Measurements from ENCODE around the gene DEF6.

The DEF6 gene, protein sequence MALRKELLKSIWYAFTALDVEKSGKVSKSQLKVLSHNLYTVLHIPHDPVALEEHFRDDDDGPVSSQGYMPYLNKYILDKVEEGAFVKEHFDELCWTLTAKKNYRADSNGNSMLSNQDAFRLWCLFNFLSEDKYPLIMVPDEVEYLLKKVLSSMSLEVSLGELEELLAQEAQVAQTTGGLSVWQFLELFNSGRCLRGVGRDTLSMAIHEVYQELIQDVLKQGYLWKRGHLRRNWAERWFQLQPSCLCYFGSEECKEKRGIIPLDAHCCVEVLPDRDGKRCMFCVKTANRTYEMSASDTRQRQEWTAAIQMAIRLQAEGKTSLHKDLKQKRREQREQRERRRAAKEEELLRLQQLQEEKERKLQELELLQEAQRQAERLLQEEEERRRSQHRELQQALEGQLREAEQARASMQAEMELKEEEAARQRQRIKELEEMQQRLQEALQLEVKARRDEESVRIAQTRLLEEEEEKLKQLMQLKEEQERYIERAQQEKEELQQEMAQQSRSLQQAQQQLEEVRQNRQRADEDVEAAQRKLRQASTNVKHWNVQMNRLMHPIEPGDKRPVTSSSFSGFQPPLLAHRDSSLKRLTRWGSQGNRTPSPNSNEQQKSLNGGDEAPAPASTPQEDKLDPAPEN

DNA sequence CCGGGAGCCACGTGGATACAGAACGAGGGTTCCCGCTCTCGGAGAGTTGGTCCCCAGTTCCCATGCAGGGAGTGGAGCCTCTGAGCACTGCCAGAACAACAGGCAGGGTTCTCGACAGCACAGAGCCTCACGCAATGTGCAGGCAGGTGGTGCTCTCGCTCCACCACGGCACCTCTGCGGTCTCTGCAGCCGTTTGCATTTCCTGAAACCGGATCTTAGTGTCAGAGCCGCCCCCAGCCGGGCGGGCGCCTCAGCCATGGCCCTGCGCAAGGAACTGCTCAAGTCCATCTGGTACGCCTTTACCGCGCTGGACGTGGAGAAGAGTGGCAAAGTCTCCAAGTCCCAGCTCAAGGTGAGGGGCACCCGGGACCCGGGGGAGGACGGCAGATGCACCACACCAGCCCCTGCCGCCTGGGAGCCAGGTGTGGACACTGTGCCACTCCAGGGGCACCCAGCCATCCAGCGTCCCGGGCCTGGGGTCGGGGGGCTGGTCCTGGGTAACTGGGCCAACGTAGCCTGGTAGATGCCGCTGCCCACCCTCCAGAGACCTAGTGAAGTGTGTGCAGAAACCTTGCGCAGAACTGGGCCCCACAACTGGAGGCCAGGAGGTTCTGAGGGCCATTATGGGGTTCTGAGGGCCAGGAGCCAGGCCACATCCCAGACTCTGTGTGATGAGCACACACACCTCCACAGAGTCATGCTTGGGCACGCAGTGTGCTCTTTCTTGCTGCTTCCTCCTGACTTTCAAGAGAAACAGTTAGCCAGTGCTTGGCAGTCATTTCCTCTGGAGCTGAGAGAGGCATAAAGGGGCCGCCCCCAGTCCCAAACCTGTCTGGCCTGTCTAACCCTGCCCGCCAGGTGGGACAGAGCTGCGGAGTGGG is at the start of gene DEF6:
Gene DEF6, plus strand, starts transcription at position 218 of the 881 bp plus-strand sequence. Its CDS starts 39 bp downstream, at position 257.
- peak; percentile 85 to 94 for DNase-seq

DNA sequence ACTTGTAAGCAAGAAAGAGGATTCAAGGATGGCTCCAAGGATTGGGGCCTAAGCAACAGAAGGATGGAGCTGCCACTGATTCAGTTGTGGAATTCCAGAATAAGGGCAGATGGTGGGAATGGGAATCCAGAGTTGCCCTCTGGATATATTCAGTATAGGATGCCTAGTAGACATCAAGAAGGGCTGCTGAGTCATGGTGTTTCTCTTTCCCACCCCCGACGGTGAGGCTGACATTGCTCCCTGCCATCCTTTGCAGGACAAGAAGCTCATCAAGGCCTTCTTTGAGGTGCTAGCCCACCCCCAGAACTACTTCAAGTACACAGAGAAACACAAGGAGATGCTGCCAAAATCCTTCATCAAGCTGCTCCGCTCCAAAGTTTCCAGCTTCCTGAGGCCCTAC is 49.3 kb upstream of the DEF6 start:
- no peak for DNase-seq

DNA sequence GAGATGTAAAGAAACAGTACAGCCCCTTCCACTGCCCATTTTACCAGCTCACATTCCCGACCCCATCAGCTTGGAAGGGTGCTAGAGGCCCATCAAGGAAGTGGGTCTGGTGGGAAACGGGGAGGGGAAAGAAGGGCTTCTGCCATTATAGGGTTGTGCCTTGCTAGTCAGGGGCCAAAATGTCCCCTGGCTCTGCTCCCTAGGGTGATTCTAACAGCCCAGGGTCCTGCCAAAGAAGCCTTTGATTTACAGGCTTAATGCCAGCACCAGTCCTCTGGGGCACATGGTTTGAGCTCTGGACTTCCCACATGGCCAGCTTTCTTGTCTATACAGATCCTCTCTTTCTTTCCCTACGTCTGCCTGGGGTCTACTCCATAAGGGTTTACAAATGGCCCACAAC is 48.7 kb upstream of the DEF6 start:
- DNase-seq = no peak

DNA sequence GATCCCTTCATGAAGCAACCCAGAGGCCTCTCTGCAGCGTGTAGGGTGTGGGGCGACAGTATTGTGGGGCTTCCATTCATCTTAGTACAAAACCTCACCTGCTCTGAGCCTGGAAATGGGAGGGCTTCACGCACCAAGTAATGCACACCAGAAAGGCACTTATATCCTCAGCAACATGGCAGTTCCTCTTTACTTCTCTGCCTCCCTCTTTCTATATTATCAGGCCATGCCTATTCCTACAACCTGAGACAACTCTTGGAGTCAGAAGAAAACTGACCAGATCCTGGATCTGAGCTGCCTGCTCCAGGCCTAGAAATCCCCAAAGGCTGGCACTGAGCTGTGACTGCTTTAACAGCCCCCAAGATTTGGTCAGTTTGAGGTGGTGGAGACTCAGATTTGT is 45.7 kb upstream of the DEF6 start:
- no peak for DNase-seq

DNA sequence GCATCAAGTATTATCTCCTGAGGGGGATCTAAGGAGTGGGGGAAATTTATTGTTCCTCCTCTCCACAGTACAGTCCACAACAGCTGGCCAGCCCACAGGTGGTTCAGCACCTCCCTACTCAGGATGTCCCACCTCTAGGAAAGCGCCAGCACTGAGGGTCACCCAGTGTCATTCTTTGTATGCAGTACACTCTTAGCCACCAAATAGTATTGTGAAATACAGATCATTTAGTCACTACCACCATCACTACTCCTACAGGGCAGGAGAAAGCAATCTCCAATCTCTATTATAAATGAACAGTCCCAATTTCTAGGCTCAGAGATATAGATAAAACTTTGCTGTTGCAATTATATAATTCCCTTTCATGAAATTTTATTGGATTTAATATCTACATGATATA is 44.4 kb upstream of the DEF6 start:
- DNase-seq = no peak

DNA sequence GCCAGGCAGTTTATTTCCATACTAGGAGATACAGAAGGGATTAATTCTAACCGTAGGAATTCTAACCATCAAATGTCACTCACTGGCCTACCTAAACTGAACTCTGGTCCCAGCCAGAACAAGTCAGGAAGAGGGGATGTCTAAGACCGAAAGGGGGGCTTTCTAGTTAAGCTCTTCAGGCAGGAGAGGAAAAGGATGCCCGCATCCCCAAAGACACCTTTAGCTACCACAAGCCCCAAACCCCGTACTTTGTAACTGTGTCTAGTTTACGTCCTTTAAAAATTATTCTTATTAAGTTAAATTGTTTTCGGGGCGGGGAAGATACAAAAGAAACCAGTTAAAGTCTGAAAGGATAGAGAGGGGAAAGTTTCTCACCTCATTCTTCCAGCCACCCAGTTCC is 39.3 kb upstream of the DEF6 start:
- no peak for DNase-seq

DNA sequence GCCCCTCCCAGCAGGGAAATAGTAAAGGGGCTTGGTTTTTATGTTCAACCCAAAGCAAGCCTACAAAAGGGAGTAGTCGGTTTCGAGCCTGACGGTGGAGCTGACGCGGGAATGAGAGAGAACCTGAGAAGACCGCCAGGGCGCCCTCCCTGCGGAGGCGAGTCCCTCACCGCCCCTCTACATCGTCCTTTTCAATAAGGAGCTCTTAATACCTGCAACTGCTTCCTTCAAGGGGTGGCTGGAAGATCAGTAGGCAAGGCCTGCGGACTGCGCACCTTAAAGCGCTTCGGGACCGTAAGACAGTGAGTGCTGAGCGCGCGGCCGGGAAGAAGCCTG is 38.8 kb upstream of the DEF6 start:
- peak; percentile 65 to 78 for DNase-seq

DNA sequence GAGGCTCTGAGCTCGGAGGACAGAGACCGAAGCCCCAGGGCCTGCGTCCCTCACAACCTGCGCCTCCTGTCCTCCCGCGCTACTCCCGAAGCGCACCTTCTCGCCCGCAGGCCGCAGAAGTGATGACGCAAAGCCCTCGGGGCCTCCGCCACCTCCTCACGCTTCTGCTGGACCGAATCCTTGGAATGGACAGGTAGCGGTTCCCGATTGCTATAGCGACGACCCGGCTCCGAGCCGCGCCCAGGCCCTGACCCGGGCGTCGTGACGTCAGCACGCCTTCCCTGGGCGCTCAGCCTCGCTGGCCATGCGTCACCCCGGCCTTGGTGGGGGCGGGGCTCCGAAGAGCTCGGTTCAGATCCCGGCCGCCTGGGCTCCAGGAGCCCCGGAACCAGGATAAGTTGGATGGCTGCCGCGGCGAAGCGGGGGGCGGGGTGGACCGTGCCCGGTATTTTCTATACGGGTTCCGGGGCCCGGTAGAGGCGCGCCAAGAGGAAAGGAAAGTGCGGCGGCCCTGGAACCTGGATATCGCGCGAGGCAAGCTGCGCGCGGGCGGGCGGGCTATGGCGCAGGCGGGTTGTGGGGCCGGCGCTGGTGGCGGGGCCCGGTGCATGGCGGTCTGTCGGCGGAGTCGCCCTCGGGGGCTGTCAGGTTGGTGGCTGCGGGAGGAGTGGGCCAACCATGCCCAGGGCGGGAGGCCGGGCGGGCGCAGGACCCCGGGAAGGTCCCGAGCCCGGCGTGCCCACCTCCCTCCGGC is 38.2 kb upstream of the DEF6 start, which contains the start of gene ZNF76:
Gene ZNF76, plus strand, starts transcription at position 542 of the 754 bp plus-strand sequence. CDS start 21,417 bp downstream, outside the sequence.
- DNase-seq = peak; percentile 89 to 98

DNA sequence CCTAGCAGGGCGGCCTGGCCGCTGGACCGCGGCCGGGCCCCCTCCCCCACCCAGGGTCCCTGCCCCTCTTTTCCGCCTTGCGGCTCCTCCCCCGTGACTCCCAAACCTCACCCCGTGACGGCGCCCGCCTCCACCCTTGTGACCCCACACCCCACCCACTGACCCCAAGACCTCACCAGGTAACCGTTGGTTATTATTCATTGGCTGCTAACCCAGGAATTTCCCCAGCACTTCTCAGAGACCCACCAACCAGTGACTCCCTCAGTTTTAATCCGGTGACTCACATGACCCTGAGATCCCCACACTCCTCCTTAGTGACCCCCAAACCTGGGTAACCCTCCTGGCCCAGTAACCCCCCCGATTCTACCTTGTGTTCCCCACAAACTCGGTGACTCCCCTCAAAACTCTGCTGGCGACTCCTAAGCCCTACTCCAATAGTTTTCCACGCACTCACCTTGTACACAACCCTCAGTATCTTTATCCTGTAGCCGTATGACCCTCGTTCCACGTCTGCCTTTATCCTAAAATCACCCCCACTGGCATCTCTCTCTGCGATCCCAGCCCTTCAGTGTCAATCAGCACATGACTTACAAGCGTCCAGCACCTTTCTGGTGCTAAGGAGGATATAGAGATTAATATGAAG is 37.5 kb upstream of the DEF6 start:
- DNase-seq = peak; percentile 33 to 77

DNA sequence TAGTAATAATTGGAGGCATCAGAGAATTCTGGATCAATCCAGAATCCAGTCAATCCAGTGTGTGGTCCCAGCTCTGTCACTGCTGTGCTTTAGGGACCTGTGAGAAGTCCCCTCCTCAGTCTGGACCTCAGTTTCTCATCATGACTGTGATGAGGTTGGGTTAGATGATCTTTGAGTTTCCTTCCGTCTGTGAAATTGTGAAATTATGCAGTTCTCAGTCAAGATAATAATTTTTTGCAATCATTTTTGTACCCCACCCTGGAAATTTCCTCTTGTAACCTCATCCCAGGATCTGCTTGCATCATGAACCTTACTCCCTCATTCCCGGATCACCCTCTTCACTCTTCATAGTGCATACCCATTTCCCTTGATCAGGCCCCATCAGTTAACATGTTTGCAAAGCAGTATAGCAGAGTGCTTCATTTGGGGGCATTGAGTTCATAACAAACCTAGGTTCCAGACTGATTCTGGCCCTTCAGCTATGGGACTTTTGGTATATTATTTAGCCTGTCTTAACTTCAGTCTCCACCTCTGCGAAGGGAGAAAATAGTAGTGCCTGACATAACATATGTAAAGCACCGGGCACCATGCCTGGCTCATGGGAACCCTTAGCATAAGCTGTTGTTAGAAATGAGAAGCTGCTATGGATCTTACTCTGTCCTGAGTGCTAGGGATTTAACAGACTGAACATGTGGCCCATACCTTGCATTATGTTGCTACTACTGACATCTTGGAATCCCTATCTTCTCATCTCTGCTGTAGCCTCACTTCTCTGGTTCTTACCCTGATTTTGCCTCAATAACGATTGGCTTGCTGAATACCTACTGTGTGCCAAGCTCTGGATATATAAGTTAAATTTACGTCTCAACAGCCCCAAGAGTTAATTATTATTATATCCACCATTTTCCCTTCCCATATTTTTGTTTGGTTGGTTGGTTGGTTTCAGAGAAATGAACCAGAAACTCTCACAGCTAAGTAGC is 36.7 kb upstream of the DEF6 start:
- DNase-seq = no peak

DNA sequence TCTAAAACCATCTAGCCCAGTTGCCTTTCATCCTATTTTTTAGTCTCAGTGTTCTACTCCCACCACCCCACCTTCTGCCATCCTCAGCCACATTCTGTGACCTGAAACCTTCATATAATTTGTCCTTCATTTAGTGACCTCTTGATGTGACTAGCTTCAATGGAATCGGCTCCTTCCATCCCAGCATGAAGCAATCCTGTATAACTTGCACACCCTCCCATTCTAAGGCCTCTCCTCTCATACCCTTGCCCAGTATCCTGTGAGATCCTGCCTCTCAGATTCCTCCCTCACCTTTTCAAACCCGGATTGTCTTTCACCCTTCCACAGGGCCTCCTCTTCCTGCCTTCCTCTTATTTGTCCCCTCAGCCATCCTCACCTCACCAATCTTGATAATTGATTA is 35.0 kb upstream of the DEF6 start:
- DNase-seq = no peak

DNA sequence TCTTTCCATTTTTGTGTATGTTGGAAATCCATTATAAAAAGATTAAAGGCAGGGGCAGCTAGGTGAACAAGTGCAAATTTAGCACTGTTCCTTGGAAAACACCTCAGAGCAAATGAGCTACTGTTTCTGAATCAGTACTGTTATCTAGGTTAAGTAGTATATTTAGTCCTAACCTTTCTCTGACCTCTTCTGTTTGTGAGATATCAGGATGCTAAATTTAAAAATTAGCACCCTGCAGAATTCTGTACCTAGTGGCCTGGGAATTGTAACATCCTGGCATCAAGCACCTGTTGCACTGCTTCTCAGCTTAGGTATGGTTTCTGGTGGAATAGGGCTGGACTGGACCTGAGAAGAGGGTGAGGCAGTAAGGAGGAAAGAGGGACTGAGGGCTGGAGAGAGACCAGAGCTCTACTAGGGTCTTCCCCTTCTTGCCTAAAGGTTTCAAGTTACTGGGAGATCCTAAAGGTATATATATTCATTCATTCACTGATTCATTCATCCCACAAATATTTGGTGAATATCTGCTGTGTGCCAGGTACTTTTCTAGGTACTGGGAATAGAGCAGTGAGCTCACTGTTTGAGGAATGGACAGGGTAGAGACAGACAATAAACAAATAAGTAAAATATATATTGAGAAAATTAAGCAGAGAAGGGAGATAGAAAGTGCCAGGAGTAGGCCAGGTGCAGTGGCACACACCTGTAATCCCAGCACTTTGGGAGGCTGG is 32.9 kb upstream of the DEF6 start:
- no peak for DNase-seq

DNA sequence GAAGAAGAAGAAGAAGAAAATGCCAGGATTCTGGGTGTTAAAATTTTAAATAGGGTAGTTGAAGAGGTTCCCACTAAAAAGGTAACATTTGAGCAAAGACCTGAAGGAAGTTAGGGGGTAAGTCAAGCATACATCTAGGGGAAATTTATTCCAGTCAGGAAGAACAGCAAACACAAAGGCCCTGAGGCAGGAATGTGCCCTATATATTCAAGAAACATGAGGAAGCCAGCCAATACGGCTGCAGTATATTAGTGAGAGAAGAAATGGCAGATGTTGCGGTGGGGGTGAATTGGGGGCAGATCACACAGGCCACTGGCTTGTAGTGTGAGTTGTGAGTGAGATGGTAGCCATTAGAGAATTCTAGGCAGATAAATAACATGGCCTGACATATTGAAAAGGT is 32.1 kb upstream of the DEF6 start:
- DNase-seq = no peak

DNA sequence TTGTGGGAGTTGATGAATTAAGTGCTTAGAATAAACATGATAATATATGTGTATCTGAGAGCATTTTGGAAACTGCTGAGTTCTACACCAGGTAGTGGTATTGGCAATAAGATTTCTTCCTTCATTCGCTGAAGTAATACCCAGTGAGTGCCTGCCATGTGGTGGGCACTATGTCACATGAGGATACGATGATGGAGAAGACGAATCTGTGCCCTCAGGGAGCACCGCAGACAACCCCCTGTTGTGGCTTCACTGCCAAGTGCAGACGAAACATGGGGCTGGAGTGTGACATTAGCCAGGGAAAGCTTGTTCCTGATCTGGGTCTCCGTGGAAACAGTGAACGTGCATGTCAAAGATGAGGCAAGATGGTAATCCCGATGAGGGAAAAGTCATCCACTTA is 30.2 kb upstream of the DEF6 start:
- DNase-seq = no peak

DNA sequence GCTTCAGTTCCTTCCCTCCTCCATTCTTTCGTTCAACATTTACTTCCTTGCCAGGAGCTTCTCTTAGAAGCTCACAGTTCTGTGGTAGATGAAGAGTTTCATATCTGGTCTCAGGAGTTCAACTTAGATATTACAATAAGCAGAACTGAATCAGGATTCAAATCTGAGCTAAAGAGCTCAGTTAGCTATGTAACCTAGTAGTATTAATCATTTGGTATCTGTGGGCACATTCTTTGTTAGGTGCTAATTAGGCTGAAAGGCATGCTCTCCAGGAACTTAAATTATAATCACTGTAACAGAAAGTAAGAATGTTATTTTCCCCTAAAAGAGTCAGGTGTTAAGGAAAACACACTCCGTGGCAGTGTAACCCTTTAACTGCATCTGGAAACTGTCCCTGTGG is 29.7 kb upstream of the DEF6 start:
- no peak for DNase-seq

DNA sequence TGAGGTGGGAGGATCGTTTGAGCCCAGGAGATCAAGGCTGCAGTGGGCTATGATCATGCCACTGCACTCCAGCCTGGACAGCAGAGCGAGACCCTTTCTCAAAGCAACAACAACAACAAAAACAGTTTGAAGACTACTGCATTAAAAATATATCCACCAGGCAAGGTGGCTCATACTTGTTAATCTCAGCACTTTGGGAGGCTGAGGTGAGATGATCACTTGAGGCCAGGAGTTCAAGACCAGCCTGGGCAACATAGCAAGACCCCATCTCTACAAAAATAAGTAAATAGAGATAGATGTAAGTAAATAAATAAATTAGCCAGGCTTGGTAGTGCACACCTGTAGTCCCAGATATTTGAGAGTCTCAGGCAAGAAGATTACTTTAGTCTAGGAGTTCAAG is 25.6 kb upstream of the DEF6 start:
- no peak for DNase-seq

DNA sequence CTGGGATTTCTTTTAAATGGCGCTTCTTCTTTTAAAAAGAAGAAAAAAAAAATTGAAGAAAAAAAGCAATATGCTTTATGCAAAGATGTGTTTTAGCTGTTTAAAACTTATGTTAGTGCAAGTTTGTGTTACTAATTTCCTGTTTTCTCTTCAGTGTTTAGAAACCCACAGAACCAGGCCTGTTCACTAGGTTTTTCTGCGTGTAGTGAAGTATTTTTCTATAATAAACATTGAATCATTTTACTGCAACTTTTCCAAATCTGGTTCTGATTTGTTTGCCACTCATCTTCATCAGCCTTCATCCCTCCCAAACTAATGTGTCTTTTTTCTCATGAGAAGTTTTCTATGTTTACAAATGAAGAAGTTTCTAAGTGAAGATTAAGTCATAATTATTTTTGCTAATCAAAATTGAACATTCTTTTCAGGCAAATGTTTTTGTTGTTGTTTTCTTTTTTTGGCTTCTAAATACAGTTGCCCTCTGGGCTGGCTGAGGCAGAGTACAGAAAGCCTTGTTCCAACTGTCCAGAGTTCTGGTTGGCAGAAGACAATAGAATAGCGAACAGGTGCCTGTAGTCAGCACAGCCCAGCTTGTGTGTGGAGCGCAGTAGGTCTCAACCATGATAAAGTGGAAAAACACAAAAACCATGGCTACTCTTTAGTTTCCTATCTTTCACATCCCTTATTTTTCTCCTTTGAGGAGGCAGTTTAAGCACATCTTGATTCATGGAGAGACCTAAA is 23.6 kb upstream of the DEF6 start:
- no peak for DNase-seq

DNA sequence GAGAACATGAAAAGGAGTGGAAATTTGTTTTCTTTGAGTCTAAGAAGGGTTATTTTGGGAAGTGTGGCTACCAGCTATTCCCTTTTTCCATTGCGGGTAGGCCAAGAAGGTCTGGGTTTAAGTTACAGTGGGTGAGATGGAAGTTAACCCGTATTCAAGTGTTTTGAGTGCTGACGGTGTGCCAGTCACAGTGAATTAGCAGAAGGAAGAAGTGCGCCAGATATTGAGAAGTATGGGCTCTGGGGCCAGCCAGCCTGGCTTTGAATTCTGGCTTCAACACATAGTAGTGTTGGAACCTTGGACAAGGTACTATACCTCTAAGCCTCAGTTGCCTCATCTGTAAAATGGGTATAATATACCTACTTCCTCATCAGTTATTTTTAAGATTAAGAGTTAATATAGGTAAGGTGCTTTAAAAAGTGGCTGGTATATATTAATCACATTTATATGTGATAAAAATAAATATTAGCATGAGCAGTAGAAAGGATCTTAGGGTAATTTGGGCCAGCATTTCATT is 21.8 kb upstream of the DEF6 start:
- no peak for DNase-seq

DNA sequence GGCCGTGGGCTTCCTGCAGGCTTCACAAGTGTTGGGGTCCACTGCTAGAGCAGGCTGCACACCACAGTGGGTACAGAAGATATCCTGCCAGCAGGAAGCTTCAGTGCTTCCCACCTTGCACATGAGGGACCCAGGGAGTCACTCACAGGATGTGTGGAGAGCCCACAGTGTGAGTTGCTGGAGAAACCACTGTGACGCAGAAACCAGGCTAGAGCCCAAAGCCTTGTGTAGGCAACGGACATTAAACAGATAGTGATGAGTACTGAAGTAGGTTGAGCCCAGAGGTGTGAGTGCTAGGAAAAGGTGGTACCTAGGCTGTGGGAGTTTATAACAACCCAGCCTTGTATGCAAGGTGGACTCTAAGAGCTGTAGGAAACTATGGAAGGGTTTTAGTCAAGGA is 18.9 kb upstream of the DEF6 start:
- DNase-seq = no peak

Measured in NCI-H526 (cell line).